ENCODE data around the gene HECW1. TPM values are rescaled to one million over a fixed set of nuclear protein-coding genes. Genes with fewer than 3 reads are reported as not detected.

The HECW1 gene
- total and polyA plus RNA-seq, 4 donors = 0.77 to 1.9 (median 1.0) TPM; not detected in 1

GRCh38 chr7:43081603-43082002 lies 30.8 kb upstream of the HECW1 start:
- DNase-seq = no peak
- WGBS, 2 donors = 86 to 88% methylated on average over 4 of the region's 4 CpGs
- Histone ChIP-seq H3K36me3 (ENCODE audit: control insufficient read depth in 1 of 2, insufficient read depth in 2 of 2, low read length in 1 of 2) (no peaks in the 10 kb centered on the region), H3K4me1 (ENCODE audit: control insufficient read depth in 1 of 2, insufficient read depth in 2 of 2, low read length in 2 of 2) (no peaks in the 10 kb centered on the region), H3K4me3 (ENCODE audit: low read length in 2 of 2) (no peak overlapping the region), H3K27me3 (ENCODE audit: control insufficient read depth in 1 of 2, insufficient read depth in 2 of 2, low read length in 1 of 2) (peaks cover 0 to 1% of the 10 kb centered on the region in 2 donors), H3K9me3 (ENCODE audit: control insufficient read depth, low read length) (peaks cover 2% of the 10 kb centered on the region), H3K27ac (ENCODE audit: low read depth in 1 of 2, low read length in 2 of 2) (no peak overlapping the region)
- ATAC-seq (ENCODE audit: low FRiP score) = no peak
- intact Hi-C loops (cut with DNase I) = no loop called here

DNA sequence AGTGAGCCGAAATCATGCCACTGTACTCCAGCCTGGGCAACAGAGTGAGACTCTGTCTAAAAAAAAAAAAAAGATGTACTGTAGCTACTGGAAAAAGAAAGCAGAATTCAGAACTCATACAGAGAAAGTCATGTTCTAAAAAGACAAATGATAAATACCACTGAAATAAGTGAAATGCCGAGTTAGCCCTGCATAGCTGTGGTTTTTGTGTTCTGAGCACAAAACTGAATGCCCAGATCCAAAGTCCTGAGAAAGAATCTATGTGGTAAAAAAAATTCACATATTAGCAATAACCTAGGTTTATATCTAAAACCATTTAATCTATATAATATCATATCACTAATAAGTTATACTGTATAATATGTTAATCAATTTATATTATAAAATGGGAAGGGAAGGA lies 29.3 kb upstream of the HECW1 start:
- Histone ChIP-seq H3K4me3 (ENCODE audit: low read length in 2 of 2) (no peak overlapping the region), H3K27me3 (ENCODE audit: control insufficient read depth in 1 of 2, insufficient read depth in 2 of 2, low read length in 1 of 2) (peaks cover 0 to 1% of the 10 kb centered on the region in 2 donors), H3K9me3 (ENCODE audit: control insufficient read depth, low read length) (no peaks in the 10 kb centered on the region), H3K4me1 (ENCODE audit: control insufficient read depth in 1 of 2, insufficient read depth in 2 of 2, low read length in 2 of 2) (no peaks in the 10 kb centered on the region), H3K27ac (ENCODE audit: low read depth in 1 of 2, low read length in 2 of 2) (no peak overlapping the region), H3K36me3 (ENCODE audit: control insufficient read depth in 1 of 2, insufficient read depth in 2 of 2, low read length in 1 of 2) (no peaks in the 10 kb centered on the region)
- no peak for DNase-seq
- intact Hi-C loops (cut with DNase I) = no loop called here
- no peak for ATAC-seq (ENCODE audit: low FRiP score)
- 55 to 66% methylated on average over 2 of the region's 2 CpGs for WGBS, 2 donors

- Histone ChIP-seq H3K4me1 (ENCODE audit: control insufficient read depth in 1 of 2, insufficient read depth in 2 of 2, low read length in 2 of 2) (no peaks in the 10 kb centered on the region), H3K9me3 (ENCODE audit: control insufficient read depth, low read length) (peaks cover 4% of the 10 kb centered on the region), H3K27ac (ENCODE audit: low read depth in 1 of 2, low read length in 2 of 2) (no peak overlapping the region), H3K4me3 (ENCODE audit: low read length in 2 of 2) (no peak overlapping the region), H3K27me3 (ENCODE audit: control insufficient read depth in 1 of 2, insufficient read depth in 2 of 2, low read length in 1 of 2) (peaks cover 0 to 1% of the 10 kb centered on the region in 2 donors), H3K36me3 (ENCODE audit: control insufficient read depth in 1 of 2, insufficient read depth in 2 of 2, low read length in 1 of 2) (no peaks in the 10 kb centered on the region)
- WGBS, 2 donors = 67 to 77% methylated on average over 2 of the region's 2 CpGs
- no peak for ATAC-seq (ENCODE audit: low FRiP score)
- no peak for DNase-seq
- intact Hi-C loops (cut with DNase I) = no loop called here
Measured at GRCh38 chr7:43085017-43085416, 27.4 kb upstream of the HECW1 start.

- ATAC-seq (ENCODE audit: low FRiP score) = no peak
- no peaks in the 10 kb centered on the region for H3K4me1 ChIP-seq (ENCODE audit: control insufficient read depth in 1 of 2, insufficient read depth in 2 of 2, low read length in 2 of 2)
- no peaks in the 10 kb centered on the region for H3K36me3 ChIP-seq (ENCODE audit: control insufficient read depth in 1 of 2, insufficient read depth in 2 of 2, low read length in 1 of 2)
- DNase-seq = no peak
- intact Hi-C loops (cut with DNase I) = no loop called here
- H3K4me3 ChIP-seq (ENCODE audit: low read length in 2 of 2) = no peak overlapping the region
- peaks cover 4% of the 10 kb centered on the region for H3K9me3 ChIP-seq (ENCODE audit: control insufficient read depth, low read length)
- no peak overlapping the region for H3K27ac ChIP-seq (ENCODE audit: low read depth in 1 of 2, low read length in 2 of 2)
- WGBS, 2 donors = 83 to 89% methylated on average over 1 of the region's 1 CpG
- H3K27me3 ChIP-seq (ENCODE audit: control insufficient read depth in 1 of 2, insufficient read depth in 2 of 2, low read length in 1 of 2) = peaks cover 0 to 1% of the 10 kb centered on the region in 2 donors
Measured at GRCh38 chr7:43085992-43086391, 26.5 kb upstream of the HECW1 start.

- ATAC-seq (ENCODE audit: low FRiP score) (no peak), DNase-seq (no peak)
- no peak overlapping the region for H3K4me3 ChIP-seq (ENCODE audit: low read length in 2 of 2)
- WGBS, 2 donors = 71 to 81% methylated on average over 1 of the region's 1 CpG
- peaks cover 5% of the 10 kb centered on the region for H3K9me3 ChIP-seq (ENCODE audit: control insufficient read depth, low read length)
- H3K27ac ChIP-seq (ENCODE audit: low read depth in 1 of 2, low read length in 2 of 2) = no peak overlapping the region
- no peaks in the 10 kb centered on the region for H3K27me3 ChIP-seq (ENCODE audit: control insufficient read depth in 1 of 2, insufficient read depth in 2 of 2, low read length in 1 of 2)
- no peaks in the 10 kb centered on the region for H3K4me1 ChIP-seq (ENCODE audit: control insufficient read depth in 1 of 2, insufficient read depth in 2 of 2, low read length in 2 of 2)
- H3K36me3 ChIP-seq (ENCODE audit: control insufficient read depth in 1 of 2, insufficient read depth in 2 of 2, low read length in 1 of 2) = no peaks in the 10 kb centered on the region
- intact Hi-C loops (cut with DNase I) = no loop called here
Measured at GRCh38 chr7:43092819-43093218, 19.6 kb upstream of the HECW1 start.

GRCh38 chr7:43096875-43097274 lies 15.6 kb upstream of the HECW1 start:
- Histone ChIP-seq H3K9me3 (ENCODE audit: control insufficient read depth, low read length) (peaks cover 1% of the 10 kb centered on the region), H3K36me3 (ENCODE audit: control insufficient read depth in 1 of 2, insufficient read depth in 2 of 2, low read length in 1 of 2) (no peaks in the 10 kb centered on the region), H3K4me1 (ENCODE audit: control insufficient read depth in 1 of 2, insufficient read depth in 2 of 2, low read length in 2 of 2) (no peaks in the 10 kb centered on the region), H3K4me3 (ENCODE audit: low read length in 2 of 2) (no peak overlapping the region), H3K27me3 (ENCODE audit: control insufficient read depth in 1 of 2, insufficient read depth in 2 of 2, low read length in 1 of 2) (no peaks in the 10 kb centered on the region), H3K27ac (ENCODE audit: low read depth in 1 of 2, low read length in 2 of 2) (no peak overlapping the region)
- intact Hi-C loops (cut with DNase I) = no loop called here
- no peak for ATAC-seq (ENCODE audit: low FRiP score)
- DNase-seq = no peak
- 53 to 54% methylated on average over 4 of the region's 4 CpGs for WGBS, 2 donors

DNA sequence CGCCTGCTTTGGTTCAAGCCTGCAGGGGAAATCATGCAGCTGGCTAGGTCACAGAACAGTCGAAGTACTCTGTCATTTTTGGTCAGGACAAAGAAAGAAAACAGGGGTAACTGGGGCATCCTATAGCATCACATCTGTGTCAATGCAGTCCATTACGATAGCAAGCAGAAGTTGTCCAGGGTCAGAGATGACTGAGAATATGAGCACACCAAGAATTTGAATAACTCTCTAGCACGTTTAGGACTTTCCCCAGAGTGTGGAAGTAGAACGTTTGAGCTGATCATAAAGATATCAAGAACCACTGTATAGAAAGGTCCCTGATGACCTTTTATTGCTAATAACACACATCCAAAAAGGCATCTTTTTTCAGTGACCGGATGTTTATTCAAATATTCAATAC lies 12.7 kb upstream of the HECW1 start:
- no peak overlapping the region for H3K4me3 ChIP-seq (ENCODE audit: low read length in 2 of 2)
- H3K27me3 ChIP-seq (ENCODE audit: control insufficient read depth in 1 of 2, insufficient read depth in 2 of 2, low read length in 1 of 2) = no peaks in the 10 kb centered on the region
- intact Hi-C loops (cut with DNase I) = loop anchor here in 1 of 2 donors (10.0 kb wide), 1 partner anchor 155 kb away; no protein-coding TSS in a partner anchor
- no peaks in the 10 kb centered on the region for H3K36me3 ChIP-seq (ENCODE audit: control insufficient read depth in 1 of 2, insufficient read depth in 2 of 2, low read length in 1 of 2)
- peaks cover 1% of the 10 kb centered on the region for H3K9me3 ChIP-seq (ENCODE audit: control insufficient read depth, low read length)
- H3K4me1 ChIP-seq (ENCODE audit: control insufficient read depth in 1 of 2, insufficient read depth in 2 of 2, low read length in 2 of 2) = no peaks in the 10 kb centered on the region
- no peak for ATAC-seq (ENCODE audit: low FRiP score)
- 51 to 60% methylated on average over 6 of the region's 6 CpGs for WGBS, 2 donors
- DNase-seq = no peak
- no peak overlapping the region for H3K27ac ChIP-seq (ENCODE audit: low read depth in 1 of 2, low read length in 2 of 2)

GRCh38 chr7:43104874-43105520 lies 7.5 kb upstream of the HECW1 start:
- Histone ChIP-seq H3K9me3 (ENCODE audit: control insufficient read depth, low read length) (peaks cover 4% of the 10 kb centered on the region), H3K4me1 (ENCODE audit: control insufficient read depth in 1 of 2, insufficient read depth in 2 of 2, low read length in 2 of 2) (no peaks in the 10 kb centered on the region), H3K36me3 (ENCODE audit: control insufficient read depth in 1 of 2, insufficient read depth in 2 of 2, low read length in 1 of 2) (no peaks in the 10 kb centered on the region), H3K4me3 (ENCODE audit: low read length in 2 of 2) (no peak overlapping the region), H3K27me3 (ENCODE audit: control insufficient read depth in 1 of 2, insufficient read depth in 2 of 2, low read length in 1 of 2) (peaks cover 0 to 3% of the 10 kb centered on the region in 2 donors), H3K27ac (ENCODE audit: low read depth in 1 of 2, low read length in 2 of 2) (no peak overlapping the region)
- WGBS, 2 donors = 74 to 82% methylated on average over 1 of the region's 1 CpG
- DNase-seq (no peak), ATAC-seq (ENCODE audit: low FRiP score) (no peak)
- intact Hi-C loops (cut with DNase I) = loop anchor here (5.0 to 10.0 kb wide), 2 partner anchors 160 to 163 kb away; no protein-coding TSS in a partner anchor

DNA sequence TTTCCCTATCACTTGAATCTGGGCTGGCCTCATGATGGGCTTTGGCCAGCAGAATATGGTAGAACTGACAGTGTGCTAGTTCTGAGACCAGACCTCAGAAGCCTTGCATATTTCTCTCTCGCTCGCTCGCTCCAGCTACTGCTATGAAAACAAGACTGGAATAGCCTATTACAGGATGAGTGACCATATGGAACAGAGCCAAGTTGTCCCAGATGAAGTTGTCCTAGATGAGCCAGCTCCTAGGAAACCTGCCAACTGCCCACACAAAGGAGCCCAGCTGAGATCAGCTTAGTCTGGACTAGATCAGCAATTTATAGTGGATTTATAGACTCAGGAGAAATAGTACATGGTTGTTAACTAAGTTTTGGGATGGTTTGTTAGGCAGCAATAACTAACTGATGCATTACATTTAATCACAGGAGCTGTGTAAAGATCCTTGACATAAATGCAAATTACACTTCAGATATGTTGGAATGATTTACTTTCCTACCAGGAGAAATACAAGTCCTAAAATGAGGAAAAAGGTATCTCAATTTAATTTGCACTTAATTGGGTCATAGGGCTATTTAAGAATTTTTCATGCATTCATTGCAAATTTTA lies 6.8 kb upstream of the HECW1 start:
- Histone ChIP-seq H3K27me3 (ENCODE audit: control insufficient read depth in 1 of 2, insufficient read depth in 2 of 2, low read length in 1 of 2) (peaks cover 0 to 3% of the 10 kb centered on the region in 2 donors), H3K4me1 (ENCODE audit: control insufficient read depth in 1 of 2, insufficient read depth in 2 of 2, low read length in 2 of 2) (no peaks in the 10 kb centered on the region), H3K36me3 (ENCODE audit: control insufficient read depth in 1 of 2, insufficient read depth in 2 of 2, low read length in 1 of 2) (no peaks in the 10 kb centered on the region), H3K4me3 (ENCODE audit: low read length in 2 of 2) (no peak overlapping the region), H3K27ac (ENCODE audit: low read depth in 1 of 2, low read length in 2 of 2) (no peak overlapping the region), H3K9me3 (ENCODE audit: control insufficient read depth, low read length) (peaks cover 4% of the 10 kb centered on the region)
- intact Hi-C loops (cut with DNase I) = loop anchor here (5.0 to 10.0 kb wide), 2 partner anchors 161 to 163 kb away; no protein-coding TSS in a partner anchor
- WGBS, 2 donors = 31 to 41% methylated on average over 3 of the region's 3 CpGs
- DNase-seq = no peak
- ATAC-seq (ENCODE audit: low FRiP score) = no peak

All from aorta (tissue), 5 donors.